Epithelial cell of prostate (primary cell): Measurements from ENCODE around the gene SPRTN.
A peak's percentile ranks its signal among the peaks of the same experiment; 100 is the strongest.
"Not testable (repeated sequence)": the region's sequence is repeated elsewhere in the genome, so short reads cannot be mapped to it uniquely, and the experiment has no call there.

Experiments used
- DNase-seq: peaks from one replicate; pipeline ENCODE4 v3.0.0-alpha.2; 2011; ENCODE audit warnings: low read depth, low spot score
- H3K27ac ChIP-seq: fragments of 450-650 bp; 2 replicates; pipeline ENCODE4 v1.5.1; 2017; ENCODE audit warnings: mild to moderate bottlenecking

SPRTN gene

DNA sequence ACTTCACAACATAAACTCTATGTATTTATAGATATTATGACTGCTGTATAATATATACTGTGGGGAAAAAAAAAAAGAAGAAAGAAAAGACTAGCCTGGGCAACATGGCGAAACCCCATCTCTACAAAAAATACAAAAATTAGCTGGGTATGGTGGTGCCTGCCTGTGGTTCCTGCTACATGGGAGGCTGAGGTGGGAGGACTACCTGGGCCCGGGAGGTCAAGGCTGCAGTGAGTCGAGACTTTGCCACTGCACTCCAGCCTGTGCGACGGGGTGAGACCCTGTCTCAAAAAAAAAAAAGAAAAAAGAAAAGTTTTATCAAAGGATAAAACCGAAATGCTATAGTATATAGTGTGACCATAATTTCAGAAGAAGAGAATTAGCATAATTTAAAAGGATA lies 3.1 kb upstream of the SPRTN start:
- no peak for DNase-seq
- no peak overlapping the region for H3K27ac ChIP-seq

- H3K27ac ChIP-seq = no peak overlapping the region
- DNase-seq = no peak
These were observed 2.2 kb upstream of the SPRTN start for GRCh38 chr1:231335663-231336602.

DNA sequence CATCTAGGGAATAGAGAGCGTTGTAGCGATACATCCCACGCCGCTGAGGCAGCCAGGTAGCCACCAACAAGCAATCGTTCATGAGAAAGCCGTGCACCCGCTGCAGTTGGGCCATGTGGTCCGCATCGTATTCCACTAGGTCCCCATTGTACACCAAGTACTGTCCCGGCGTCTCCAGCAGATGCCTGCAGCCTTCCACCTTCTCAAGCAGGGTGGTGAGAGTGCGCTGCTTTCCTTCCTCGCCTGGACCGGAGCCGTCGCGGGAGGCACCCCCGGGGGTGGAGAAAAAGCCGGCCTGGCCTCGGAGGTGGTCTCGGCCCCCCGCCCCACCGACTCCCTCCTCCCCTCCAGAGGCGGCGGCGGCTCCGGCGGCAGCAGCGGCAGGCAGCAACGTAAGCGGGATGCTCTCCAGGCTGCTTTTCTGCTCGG lies 1.0 kb upstream of the SPRTN start:
- peak overlapping the region; percentile 94 for H3K27ac ChIP-seq
- DNase-seq = no peak

GRCh38 chr1:231337472-231338269 lies 422 bp upstream of the SPRTN start, which contains the start of gene EXOC8:
Gene EXOC8, minus strand, starts transcription at chr1:231337852. Its CDS starts 107 bp downstream, at chr1:231337745.
- peak; percentile 69 for DNase-seq
- H3K27ac ChIP-seq = peak within 1 kb of the TSS; percentile 94

DNA sequence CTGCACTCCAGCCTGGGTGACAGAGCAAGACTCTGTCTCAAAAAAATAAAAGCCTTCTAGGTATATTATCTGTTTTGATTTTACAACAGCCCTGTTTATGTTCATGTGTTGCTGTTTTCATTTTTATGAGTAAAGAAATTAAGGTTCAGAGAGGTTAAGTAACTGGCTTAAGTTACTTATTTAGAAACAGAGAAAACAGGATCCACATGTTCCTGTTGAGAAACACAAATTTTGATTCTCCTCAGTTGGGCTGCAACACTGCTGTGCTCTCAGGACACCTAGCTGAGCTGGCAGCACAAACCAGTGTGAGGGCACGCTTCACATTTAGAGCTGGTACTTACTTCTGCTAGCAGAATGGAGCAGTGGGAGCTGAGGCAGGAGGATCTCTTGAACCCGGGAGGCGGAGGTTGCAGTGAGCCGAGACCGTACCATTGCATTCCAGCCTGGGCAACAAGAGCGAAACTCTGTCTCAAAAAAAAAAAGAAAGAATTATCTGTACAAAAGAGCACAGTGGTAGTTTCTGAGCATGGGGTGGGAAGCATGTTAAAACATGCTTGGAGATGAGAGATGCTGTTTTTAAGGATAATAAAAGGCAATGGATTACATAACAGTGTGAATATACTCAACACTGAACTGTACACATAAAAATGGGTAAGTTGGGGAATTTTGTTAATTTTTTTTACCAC lies 2.4 kb downstream of the SPRTN start:
- DNase-seq = no peak
- peak overlapping the region; percentile 64 for H3K27ac ChIP-seq

DNA sequence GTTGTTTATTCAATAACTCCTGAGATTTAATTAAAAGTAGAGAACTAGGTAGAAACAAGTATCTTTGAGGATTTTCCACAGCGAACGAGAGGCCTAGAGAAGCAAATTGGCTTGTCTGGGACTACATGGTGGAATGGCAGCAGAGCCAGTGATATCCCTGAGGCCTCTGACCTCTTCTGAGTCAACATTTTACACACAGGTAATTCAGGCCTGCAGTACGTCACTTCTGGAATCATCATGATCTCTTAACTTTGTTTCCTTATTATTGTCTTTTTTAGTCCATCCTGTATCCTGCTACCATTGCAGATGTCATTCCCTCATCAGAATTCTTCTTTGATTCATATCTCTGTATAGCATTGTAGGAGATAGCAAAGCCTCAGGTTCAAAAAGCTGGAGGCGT lies 9.9 kb downstream of the SPRTN start:
- no peak for DNase-seq
- H3K27ac ChIP-seq = no peak overlapping the region

GRCh38 chr1:231348442-231348841 lies 10.3 kb downstream of the SPRTN start:
- no peak for DNase-seq
- no peak overlapping the region for H3K27ac ChIP-seq

DNA sequence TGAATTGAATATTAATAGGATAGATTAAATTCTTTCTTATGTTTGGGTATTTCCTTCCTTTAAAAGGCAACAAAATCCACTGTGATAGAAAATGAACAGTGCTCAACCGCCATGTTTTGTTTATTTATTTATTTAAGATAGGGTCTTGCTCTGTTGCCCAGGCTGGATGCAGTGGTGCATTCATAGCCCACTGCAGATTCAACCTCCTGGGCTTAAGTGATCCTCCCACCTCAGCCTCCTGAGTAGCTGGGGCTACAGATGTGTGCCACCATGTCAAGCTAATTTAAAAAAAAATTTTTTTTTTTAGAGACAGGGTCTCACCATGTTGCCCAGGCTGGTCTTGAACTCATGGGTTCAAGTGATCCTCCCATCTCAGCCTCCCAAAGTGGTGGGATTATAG lies 10.8 kb downstream of the SPRTN start:
- not testable (repeated sequence) for DNase-seq, H3K27ac ChIP-seq

DNA sequence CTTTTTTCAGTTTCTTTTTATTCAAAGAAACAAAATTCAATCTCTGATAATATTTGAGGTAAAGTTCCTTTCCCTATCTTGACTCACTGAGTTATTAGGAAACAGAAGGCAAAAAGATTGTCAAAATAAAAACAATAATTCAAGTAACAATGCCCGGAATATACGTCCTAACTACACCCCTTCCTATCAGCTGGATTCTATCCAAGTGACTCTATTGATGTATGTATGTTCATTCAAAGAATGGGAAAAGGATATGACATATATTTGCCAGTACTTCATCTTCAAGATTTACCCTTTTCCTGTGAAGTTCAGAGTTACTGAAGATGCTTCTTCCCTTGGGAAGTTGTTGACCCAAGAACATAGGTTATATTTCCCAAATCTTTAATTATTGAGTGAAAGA lies 13.7 kb downstream of the SPRTN start:
- DNase-seq = no peak
- H3K27ac ChIP-seq = no peak overlapping the region

GRCh38 chr1:231353086-231353485 lies 15.0 kb downstream of the SPRTN start:
- no peak overlapping the region for H3K27ac ChIP-seq
- no peak for DNase-seq

DNA sequence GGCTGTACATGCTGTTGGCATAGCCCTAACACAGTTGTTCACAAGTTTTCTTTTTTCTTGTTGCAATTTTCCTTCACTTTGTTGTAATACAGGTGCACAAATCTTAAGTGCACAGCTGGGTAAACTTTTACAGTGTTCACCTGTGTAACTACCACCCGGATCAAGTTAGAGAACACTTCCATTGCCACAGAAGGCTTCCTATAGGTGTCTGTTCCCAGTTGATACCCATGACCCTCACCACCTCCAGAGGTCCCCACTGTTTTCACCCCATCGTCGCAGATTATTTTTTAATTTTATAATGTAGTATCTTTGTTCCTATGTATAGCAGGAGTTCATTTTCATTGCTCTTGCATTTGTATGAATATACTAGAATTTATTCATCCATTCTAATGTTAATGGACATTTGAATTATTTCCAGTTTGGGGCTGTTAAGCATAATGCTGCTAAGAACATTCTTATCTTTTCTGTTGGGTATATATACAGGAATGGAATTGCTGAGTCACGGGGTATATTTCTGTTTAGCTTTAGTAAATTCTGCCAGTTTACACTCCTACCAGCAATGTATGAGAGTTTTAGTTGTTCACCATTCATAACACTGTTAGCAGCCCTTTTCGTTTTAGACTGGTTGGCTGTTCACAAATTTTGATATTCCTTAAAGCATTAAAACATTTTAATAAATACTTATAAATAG lies 16.4 kb downstream of the SPRTN start:
- no peak for DNase-seq
- no peak overlapping the region for H3K27ac ChIP-seq

GRCh38 chr1:231355171-231355570 lies 17.1 kb downstream of the SPRTN start:
- DNase-seq = no peak
- no peak overlapping the region for H3K27ac ChIP-seq

GRCh38 chr1:231357187-231357772 lies 19.2 kb downstream of the SPRTN start:
- H3K27ac ChIP-seq = no peak overlapping the region
- DNase-seq = no peak

DNA sequence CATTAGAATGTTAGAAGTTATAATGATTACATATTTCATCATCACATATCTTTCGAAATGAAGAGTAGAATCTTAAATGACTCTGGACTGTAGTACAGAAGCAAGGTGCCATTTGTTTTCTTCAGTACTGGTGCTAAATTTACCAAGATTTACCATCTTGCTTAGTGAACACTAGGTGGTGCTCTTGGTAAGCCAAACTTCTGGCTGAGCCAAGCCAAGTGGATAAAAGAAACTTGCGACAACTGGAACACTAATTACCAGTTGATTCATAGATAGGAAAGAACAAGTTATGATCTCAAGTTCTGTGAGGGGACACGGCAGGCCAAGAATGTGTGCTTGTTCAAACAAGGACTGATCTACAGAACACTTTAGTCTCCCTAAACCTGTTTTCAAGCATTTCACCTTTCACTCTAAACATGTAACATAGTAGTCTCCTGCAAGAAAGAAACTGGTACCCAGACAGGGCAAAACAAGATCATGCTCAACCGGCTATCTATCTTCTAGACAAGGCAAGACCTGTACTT lies 19.8 kb downstream of the SPRTN start:
- H3K27ac ChIP-seq = peak overlapping the region; percentile 10
- DNase-seq = no peak

GRCh38 chr1:231359113-231359512 lies 21.0 kb downstream of the SPRTN start:
- no peak for DNase-seq
- H3K27ac ChIP-seq = no peak overlapping the region

- DNase-seq = no peak
- H3K27ac ChIP-seq = no peak overlapping the region
These were observed 24.2 kb downstream of the SPRTN start for GRCh38 chr1:231362325-231362724.

GRCh38 chr1:231363624-231364023 lies 25.5 kb downstream of the SPRTN start:
- H3K27ac ChIP-seq = no peak overlapping the region
- no peak for DNase-seq

DNA sequence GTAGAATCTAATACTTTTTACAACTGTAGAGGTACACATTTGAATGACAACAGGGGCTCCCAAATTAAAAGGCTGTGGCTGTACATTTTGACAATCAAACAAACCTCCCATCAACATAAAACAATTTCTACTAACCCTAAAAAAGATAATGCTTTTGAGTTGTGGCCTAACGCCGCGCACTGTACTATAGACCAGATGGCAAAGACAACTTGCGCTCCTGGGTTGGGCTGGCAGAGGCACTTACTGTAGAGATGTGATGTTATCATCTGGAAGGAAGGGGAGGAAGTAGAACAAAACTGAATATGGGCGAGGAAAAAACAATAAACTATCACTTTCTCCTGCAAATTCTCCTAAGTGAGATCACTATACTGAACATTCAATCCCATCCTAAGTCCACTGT lies 26.1 kb downstream of the SPRTN start:
- DNase-seq = no peak

DNA sequence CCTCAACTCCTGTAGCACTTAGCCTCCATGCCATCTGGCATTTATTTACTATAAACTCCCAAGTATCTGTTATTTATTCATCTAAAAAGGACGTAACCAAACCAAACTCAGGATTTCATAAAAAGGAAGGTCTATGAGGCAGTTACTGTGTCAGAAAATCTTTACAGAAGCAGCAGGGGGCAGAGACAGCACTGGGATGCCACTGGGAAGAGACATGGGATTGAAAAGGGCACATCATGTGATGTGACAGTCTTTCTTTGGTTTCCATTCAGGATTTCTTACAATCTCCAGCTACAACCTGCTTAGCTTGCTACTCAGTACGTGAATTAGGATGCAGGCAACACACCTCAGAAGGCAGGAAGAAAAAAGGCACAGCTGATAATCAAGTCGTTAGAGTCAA lies 31.2 kb downstream of the SPRTN start:
- no peak overlapping the region for H3K27ac ChIP-seq
- DNase-seq = no peak

More for the DNA sequence above, 26.1 kb downstream of the SPRTN start:
- H3K27ac ChIP-seq = no peak overlapping the region
